Stimulated activated CD4-positive, alpha-beta T cell treated with anti-CD3 and anti-CD28 coated beads, Interleukin-15, amount 100 ng/mL, for 24 hours (primary cell): ENCODE results near the gene RPL19.
A peak's percentile ranks its signal among the peaks of the same experiment; 100 is the strongest.

Experiments
- DNase-seq: peaks from one replicate; pipeline ENCODE4 v3.0.0-alpha.2; 2020

RPL19 gene

GRCh38 chr17:39173526-39174274, 26.4 kb upstream of the RPL19 start:
- no peak for DNase-seq

- DNase-seq, result peak; percentile 83
Observed at GRCh38 chr17:39174920-39175694, 25.0 kb upstream of the RPL19 start.

- no peak for DNase-seq
Observed at GRCh38 chr17:39175695-39176093, 24.4 kb upstream of the RPL19 start.

- DNase-seq, result peak; percentile 41
Observed at GRCh38 chr17:39177256-39177655, 22.8 kb upstream of the RPL19 start.

- no peak for DNase-seq
Observed at GRCh38 chr17:39178536-39178935, 21.5 kb upstream of the RPL19 start.

GRCh38 chr17:39181303-39181702, 18.8 kb upstream of the RPL19 start:
- DNase-seq, result no peak

- no peak for DNase-seq
Observed at GRCh38 chr17:39183045-39183444, 17.0 kb upstream of the RPL19 start.

- no peak for DNase-seq
Observed at GRCh38 chr17:39183720-39184119, 16.4 kb upstream of the RPL19 start.

- no peak for DNase-seq
Observed at GRCh38 chr17:39186481-39187002, 13.5 kb upstream of the RPL19 start.

- DNase-seq, result no peak
Observed at GRCh38 chr17:39187152-39187830, 12.8 kb upstream of the RPL19 start.

- no peak for DNase-seq
Observed at GRCh38 chr17:39191750-39192510, 8.2 kb upstream of the RPL19 start.

GRCh38 chr17:39192901-39193300, 7.2 kb upstream of the RPL19 start:
- DNase-seq, result no peak

GRCh38 chr17:39193346-39193745, 6.7 kb upstream of the RPL19 start:
- DNase-seq, result no peak

GRCh38 chr17:39194089-39194984, 5.7 kb upstream of the RPL19 start:
- no peak for DNase-seq

GRCh38 chr17:39194985-39195524, 5.0 kb upstream of the RPL19 start:
- DNase-seq, result no peak

GRCh38 chr17:39195568-39196160, 4.4 kb upstream of the RPL19 start:
- DNase-seq, result no peak

- no peak for DNase-seq
Observed at GRCh38 chr17:39196241-39196807, 3.8 kb upstream of the RPL19 start.

- peak; percentile 41 for DNase-seq
Observed at GRCh38 chr17:39196808-39197291, 3.2 kb upstream of the RPL19 start.

- DNase-seq, result peak; percentile 86
Observed at GRCh38 chr17:39197380-39198185, 2.5 kb upstream of the RPL19 start, which contains the start of gene CACNB1. TSS of gene CACNB1 (minus strand) at chr17:39197669. CDS start at chr17:39197495, 174 bp downstream.
